Lung (tissue), 12 donors: ENCODE measurements around the gene IGIP. TPM values are rescaled to one million over a fixed set of nuclear protein-coding genes. Genes with fewer than 3 reads are reported as not detected.

Source experiments
- ATAC-seq: fragments of 200-7000 bp; cut with Tn5 transposase; one replicate; pipeline ENCODE4 v1.9.1; 2020; ENCODE audit warnings: moderate number of reproducible peaks; ENCODE audit not compliant: insufficient read depth, low FRiP score
- DNase-seq, 3 donors: peaks; one replicate each; pipeline ENCODE4 v3.0.0-alpha.2; 2013 to 2017
- H3K27ac ChIP-seq, 2 donors: one replicate each; pipeline ENCODE4 v1.5.1; 2013; ENCODE audit warnings: mild to moderate bottlenecking in 2 of 2, moderate library complexity in 2 of 2, control low read depth in 1 of 2, inconsistent platforms in 1 of 2, low read depth in 1 of 2, low read length in 1 of 2
- H3K27me3 ChIP-seq, 3 donors: one replicate each; pipeline ENCODE4 v1.5.1; 2013; ENCODE audit warnings: low read length in 2 of 3; ENCODE audit not compliant: control insufficient read depth in 3 of 3, insufficient read depth in 3 of 3
- H3K36me3 ChIP-seq, 4 donors: one replicate each; pipeline ENCODE4 v1.5.1; 2013; ENCODE audit warnings: low read length in 4 of 4, mild to moderate bottlenecking in 1 of 4, moderate library complexity in 1 of 4; ENCODE audit not compliant: control insufficient read depth in 4 of 4, insufficient read depth in 4 of 4
- H3K4me1 ChIP-seq, 5 donors: one replicate each; pipeline ENCODE4 v1.5.1; 2013; ENCODE audit warnings: low read length in 5 of 5, mild to moderate bottlenecking in 2 of 5, moderate library complexity in 1 of 5; ENCODE audit not compliant: control insufficient read depth in 5 of 5, insufficient read depth in 5 of 5
- H3K4me3 ChIP-seq: one replicate; pipeline ENCODE4 v1.5.1; 2013; ENCODE audit warnings: mild to moderate bottlenecking, control low read depth, moderate library complexity
- H3K9ac ChIP-seq, 2 donors: one replicate each; pipeline ENCODE4 v1.5.1; 2013; ENCODE audit warnings: low read length in 2 of 2, control low read depth in 1 of 2; ENCODE audit not compliant: insufficient read depth in 1 of 2
- H3K9me3 ChIP-seq, 4 donors: one replicate each; pipeline ENCODE4 v1.5.1; 2013; ENCODE audit warnings: low read length in 3 of 4, mild to moderate bottlenecking in 1 of 4, moderate library complexity in 1 of 4; ENCODE audit not compliant: control insufficient read depth in 4 of 4, insufficient read depth in 3 of 4
- WGBS, 2 donors: extraction: QIAGEN DNeasy Blood & Tissue Kit; methylation state at CpG; one replicate each; pipeline ENCODE4 v1.1.7; 2013; 5-methylcytosine and 5-hydroxymethylcytosine counted together
- polyA plus RNA-seq, 2 donors: library from polyadenylated mRNA; stranded (reverse); fragments of 200-250 nt; gene quantifications; one replicate each; pipeline ENCODE4 v1.2.1, GENCODE V29; 2013
- total RNA-seq, 2 donors: library from RNA; depleted of rRNA in 1 of 2; stranded (reverse); fragments of >200 nt in 1 of 2; gene quantifications; one replicate each; pipeline ENCODE4 v1.2.1, GENCODE V29; 2014 to 2021
- TF ChIP-seq, protein P1 (sequence below): IDR thresholded peaks from 2 replicates; pipeline ENCODE4 v1.5.1; 2012; ENCODE audit warnings: mild to moderate bottlenecking; ENCODE audit errors: control extremely low read depth, extremely low read depth
- donor health status: control.
- donor health status: control.
- donor health status: Bipolar disorder and iron deficiency.
- donor health status: healthy.
- donor health status: DM: yes; HTN: yes; CAD: no.

The IGIP gene
- total and polyA plus RNA-seq, 4 donors: 2.8 to 11.1 (median 7.5) TPM

DNA sequence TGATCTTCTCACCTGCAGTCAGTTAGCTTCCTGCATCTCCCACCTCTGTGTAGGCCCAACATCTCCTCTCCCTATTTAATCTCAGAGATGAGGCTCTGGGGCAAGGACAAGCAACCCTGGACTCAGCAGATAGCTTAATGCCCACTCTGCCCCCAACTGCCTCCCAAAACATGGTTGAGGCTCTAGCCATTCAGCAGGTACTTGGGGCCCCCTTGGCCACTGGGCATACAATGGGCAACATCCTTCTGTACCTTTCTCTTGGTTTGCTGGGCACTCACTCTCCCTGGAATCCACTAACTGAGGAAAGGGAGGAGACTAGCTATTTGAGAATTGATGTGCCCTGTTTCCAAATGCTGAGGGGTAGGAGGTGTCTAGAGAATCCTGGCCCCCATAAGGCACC is 9.4 kb downstream of the IGIP start:
- Histone ChIP-seq H3K9ac (no peak overlapping the region), H3K36me3 (no peaks in the 10 kb centered on the region), H3K27ac (no peak overlapping the region), H3K27me3 (no peaks in the 10 kb centered on the region), H3K9me3 (no peaks in the 10 kb centered on the region), H3K4me3 (no peak overlapping the region), H3K4me1 (peaks cover 0 to 19% (median 3%) of the 10 kb centered on the region in 5 donors)
- no peak for DNase-seq
- no peak for ATAC-seq
- TF ChIP-seq, protein P1, sequence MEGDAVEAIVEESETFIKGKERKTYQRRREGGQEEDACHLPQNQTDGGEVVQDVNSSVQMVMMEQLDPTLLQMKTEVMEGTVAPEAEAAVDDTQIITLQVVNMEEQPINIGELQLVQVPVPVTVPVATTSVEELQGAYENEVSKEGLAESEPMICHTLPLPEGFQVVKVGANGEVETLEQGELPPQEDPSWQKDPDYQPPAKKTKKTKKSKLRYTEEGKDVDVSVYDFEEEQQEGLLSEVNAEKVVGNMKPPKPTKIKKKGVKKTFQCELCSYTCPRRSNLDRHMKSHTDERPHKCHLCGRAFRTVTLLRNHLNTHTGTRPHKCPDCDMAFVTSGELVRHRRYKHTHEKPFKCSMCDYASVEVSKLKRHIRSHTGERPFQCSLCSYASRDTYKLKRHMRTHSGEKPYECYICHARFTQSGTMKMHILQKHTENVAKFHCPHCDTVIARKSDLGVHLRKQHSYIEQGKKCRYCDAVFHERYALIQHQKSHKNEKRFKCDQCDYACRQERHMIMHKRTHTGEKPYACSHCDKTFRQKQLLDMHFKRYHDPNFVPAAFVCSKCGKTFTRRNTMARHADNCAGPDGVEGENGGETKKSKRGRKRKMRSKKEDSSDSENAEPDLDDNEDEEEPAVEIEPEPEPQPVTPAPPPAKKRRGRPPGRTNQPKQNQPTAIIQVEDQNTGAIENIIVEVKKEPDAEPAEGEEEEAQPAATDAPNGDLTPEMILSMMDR: no peak

DNA sequence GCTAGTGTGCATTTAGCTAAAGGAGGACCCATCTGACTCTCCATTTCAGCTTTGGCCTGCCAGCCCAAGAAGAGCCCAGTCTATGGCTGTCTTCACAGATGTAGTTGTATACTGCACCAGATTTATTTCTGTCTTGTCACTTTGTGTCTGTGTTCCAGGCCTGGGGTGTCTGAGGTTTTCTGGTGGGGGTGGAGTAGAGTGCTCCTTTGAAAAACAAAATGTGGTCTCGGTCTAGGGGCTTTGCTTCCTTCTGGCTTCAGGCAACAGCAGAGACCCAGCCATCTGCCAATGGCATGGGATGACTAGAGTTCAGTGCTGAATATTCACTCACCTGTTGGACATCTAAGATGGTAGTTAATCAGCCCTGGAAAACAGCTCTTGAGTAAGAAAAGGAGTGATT is 10.9 kb downstream of the IGIP start:
- TF ChIP-seq, protein P1: no peak
- 92 to 97% methylated on average over 1 of the region's 1 CpG for WGBS, 2 donors
- H3K9ac ChIP-seq: no peak overlapping the region
- peaks cover 0 to 20% (median 3%) of the 10 kb centered on the region in 5 donors for H3K4me1 ChIP-seq
- H3K27me3 ChIP-seq: no peaks in the 10 kb centered on the region
- DNase-seq (no peak), ATAC-seq (no peak)
- H3K36me3 ChIP-seq: no peaks in the 10 kb centered on the region
- no peaks in the 10 kb centered on the region for H3K9me3 ChIP-seq
- H3K4me3 ChIP-seq: no peak overlapping the region
- no peak overlapping the region for H3K27ac ChIP-seq

DNA sequence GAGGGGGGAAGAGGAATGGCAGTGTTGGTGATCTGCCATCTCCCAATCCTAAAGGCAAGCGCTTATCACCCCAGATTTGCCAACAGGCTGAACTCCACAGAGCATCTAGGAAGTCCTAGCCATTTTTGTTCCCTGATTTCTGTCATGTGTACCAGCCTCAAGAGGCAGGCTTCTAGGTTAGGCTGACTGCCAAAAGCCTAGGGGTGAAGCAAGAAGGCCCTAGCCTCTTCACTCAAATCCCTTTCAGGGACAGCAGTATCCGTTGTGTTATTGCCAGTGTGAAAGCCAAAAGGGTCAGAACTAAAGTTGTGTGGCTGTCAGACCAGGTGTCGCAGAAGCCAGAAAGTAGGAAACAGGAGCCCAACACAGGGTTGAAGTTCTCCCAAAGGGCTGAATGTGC is 14.7 kb downstream of the IGIP start:
- H3K9me3 ChIP-seq: no peaks in the 10 kb centered on the region
- H3K27me3 ChIP-seq: peaks cover 0 to 6% (median 6%) of the 10 kb centered on the region in 3 donors
- H3K36me3 ChIP-seq: no peaks in the 10 kb centered on the region
- peak overlapping the region in 1 of 2 donors; percentile 59 for H3K27ac ChIP-seq
- TF ChIP-seq, protein P1: no peak
- no peak overlapping the region for H3K9ac ChIP-seq
- WGBS, 2 donors: 77 to 87% methylated on average over 3 of the region's 3 CpGs
- H3K4me1 ChIP-seq: peaks cover 0 to 13% (median 0%) of the 10 kb centered on the region in 5 donors
- DNase-seq (no peak), ATAC-seq (no peak)
- no peak overlapping the region for H3K4me3 ChIP-seq

DNA sequence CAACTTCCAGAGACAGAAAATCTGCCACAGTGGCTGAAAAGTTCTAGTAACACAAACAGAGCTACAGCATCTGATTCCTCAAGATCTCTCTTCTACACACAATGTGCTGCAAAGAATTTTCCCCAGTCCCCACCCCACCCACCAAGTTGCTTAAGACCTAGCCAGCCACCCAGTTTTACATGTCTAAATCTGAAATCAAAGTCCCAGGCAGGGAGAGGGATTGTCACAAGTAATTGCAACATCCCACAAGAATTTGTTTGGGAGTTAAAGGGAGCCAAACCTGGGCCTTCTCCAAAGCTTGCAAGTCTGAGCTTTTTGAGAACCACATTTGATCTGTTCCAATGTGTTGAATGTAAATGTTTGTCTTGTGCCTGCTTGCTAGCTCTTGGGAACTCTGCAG is 15.5 kb downstream of the IGIP start:
- Histone ChIP-seq H3K27me3 (peaks cover 0 to 11% (median 8%) of the 10 kb centered on the region in 3 donors), H3K36me3 (no peaks in the 10 kb centered on the region), H3K4me1 (peaks cover 0 to 20% (median 3%) of the 10 kb centered on the region in 5 donors), H3K27ac (no peak overlapping the region), H3K9ac (no peak overlapping the region), H3K9me3 (no peaks in the 10 kb centered on the region), H3K4me3 (no peak overlapping the region)
- TF ChIP-seq, protein P1: no peak
- DNase-seq: no peak
- no peak for ATAC-seq
